Ishikawa (cell line): ENCODE measurements around the gene SMYD5.

Experiments used
- CEBPB ChIP-seq: IDR thresholded peaks from 2 replicates; pipeline ENCODE4 v1.6.1; 2012
- CREB1 ChIP-seq: IDR thresholded peaks from 2 replicates; pipeline ENCODE4 v1.6.1; 2012; ENCODE audit warnings: low read depth
- EGR1 ChIP-seq: IDR thresholded peaks from 2 replicates; pipeline ENCODE4 v1.6.1; 2012
- EP300 ChIP-seq: IDR thresholded peaks from 2 replicates; pipeline ENCODE4 v1.6.1; 2012; ENCODE audit warnings: borderline replicate concordance
- FOXM1 ChIP-seq: IDR thresholded peaks from 2 replicates; pipeline ENCODE4 v1.6.1; 2012; ENCODE audit warnings: low read depth, borderline replicate concordance
- MAX ChIP-seq: IDR thresholded peaks from 2 replicates; pipeline ENCODE4 v1.6.1; 2012
- NFIC ChIP-seq: IDR thresholded peaks from 2 replicates; pipeline ENCODE4 v1.6.1; 2012
- RAD21 ChIP-seq: IDR thresholded peaks from 2 replicates; pipeline ENCODE4 v1.6.1; 2012; ENCODE audit warnings: low read depth
- REST ChIP-seq: IDR thresholded peaks from 2 replicates; pipeline ENCODE4 v1.6.1; 2012; ENCODE audit warnings: low read depth, mild to moderate bottlenecking
- TAF1 ChIP-seq: IDR thresholded peaks from 2 replicates; pipeline ENCODE4 v1.6.1; 2012; ENCODE audit warnings: low read depth, mild to moderate bottlenecking
- TCF12 ChIP-seq: IDR thresholded peaks from 2 replicates; pipeline ENCODE4 v1.6.1; 2012; ENCODE audit warnings: low read depth
- TEAD4 ChIP-seq: IDR thresholded peaks from 2 replicates; pipeline ENCODE4 v1.6.1; 2012
- USF1 ChIP-seq: IDR thresholded peaks from 2 replicates; pipeline ENCODE4 v1.6.1; 2012
- YY1 ChIP-seq: IDR thresholded peaks from 2 replicates; pipeline ENCODE4 v1.6.1; 2012; ENCODE audit warnings: low read depth
- ZBTB7A ChIP-seq: IDR thresholded peaks from 2 replicates; pipeline ENCODE4 v1.6.1; 2012; ENCODE audit warnings: low read depth

SMYD5 gene

GRCh38 chr2:73243884-73244570, 30.0 kb downstream of the SMYD5 start:
- TF ChIP-seq TAF1 (no peak), USF1 (no peak), FOXM1 (no peak), NFIC (no peak), EP300 (no peak), REST (no peak), RAD21 (no peak), MAX (no peak), CREB1 (no peak), CEBPB (no peak)

- TF ChIP-seq TAF1: no peak
- no peak for TF ChIP-seq CREB1
- TF ChIP-seq TCF12: no peak
- no peak for TF ChIP-seq YY1
- no peak for TF ChIP-seq REST
- TF ChIP-seq ZBTB7A: no peak
- no peak for TF ChIP-seq EP300
- no peak for TF ChIP-seq NFIC
- no peak for TF ChIP-seq USF1
- no peak for TF ChIP-seq MAX
- TF ChIP-seq RAD21: no peak
- TF ChIP-seq FOXM1: no peak
- TF ChIP-seq TEAD4: no peak
- TF ChIP-seq EGR1: no peak
- TF ChIP-seq CEBPB: no peak
Observed at GRCh38 chr2:73244580-73244979, 30.5 kb downstream of the SMYD5 start.

GRCh38 chr2:73246850-73247249, 32.8 kb downstream of the SMYD5 start:
- no peak for TF ChIP-seq NFIC
- no peak for TF ChIP-seq USF1

- TF ChIP-seq CREB1 (no peak), EP300 (no peak)
Observed at GRCh38 chr2:73249636-73250035, 35.6 kb downstream of the SMYD5 start.

GRCh38 chr2:73250872-73251846, 37.1 kb downstream of the SMYD5 start:
- TF ChIP-seq EGR1 (no peak), FOXM1 (no peak), EP300 (no peak), USF1 (no peak), RAD21 (no peak)
